Left hindlimb (tissue), 1 donor: ENCODE data around the gene IRF7.
"Not testable (repeated sequence)": the region's sequence is repeated elsewhere in the genome, so short reads cannot be mapped to it uniquely, and the experiment has no call there.

Experiments
- DNase-seq: peaks from one replicate; pipeline ENCODE4 v3.0.0-alpha.2; 2018

Gene IRF7

GRCh38 chr11:615504-616319 is at the start of gene IRF7:
Gene IRF7, minus strand, starts transcription at chr11:615950. Its CDS starts 586 bp downstream, at chr11:615364.
- DNase-seq: peak; percentile 96

- no peak for DNase-seq
Observed at GRCh38 chr11:665062-665703, 49.4 kb upstream of the IRF7 start.

- DNase-seq: peak; percentile 65
Observed at GRCh38 chr11:662689-663274, 47.0 kb upstream of the IRF7 start.

- DNase-seq: no peak
Observed at GRCh38 chr11:660681-661444, 45.1 kb upstream of the IRF7 start.

- no peak for DNase-seq
Observed at GRCh38 chr11:660281-660680, 44.5 kb upstream of the IRF7 start.

- no peak for DNase-seq
Observed at GRCh38 chr11:659532-660085, 43.9 kb upstream of the IRF7 start.

GRCh38 chr11:657691-658126 is 42.0 kb upstream of the IRF7 start:
- no peak for DNase-seq

- DNase-seq: no peak
Observed at GRCh38 chr11:656866-657265, 41.1 kb upstream of the IRF7 start.

- no peak for DNase-seq
Observed at GRCh38 chr11:656426-656825, 40.7 kb upstream of the IRF7 start.

- DNase-seq: no peak
Observed at GRCh38 chr11:655036-655726, 39.4 kb upstream of the IRF7 start.

- not testable (repeated sequence) for DNase-seq
Observed at GRCh38 chr11:654444-654843, 38.7 kb upstream of the IRF7 start.

- DNase-seq: no peak
Observed at GRCh38 chr11:653837-654236, 38.1 kb upstream of the IRF7 start.

GRCh38 chr11:653136-653535 is 37.4 kb upstream of the IRF7 start:
- not testable (repeated sequence) for DNase-seq

GRCh38 chr11:650482-650881 is 34.7 kb upstream of the IRF7 start:
- no peak for DNase-seq

- DNase-seq: not testable (repeated sequence)
Observed at GRCh38 chr11:647672-648158, 32.0 kb upstream of the IRF7 start.

GRCh38 chr11:646214-646613 is 30.5 kb upstream of the IRF7 start:
- DNase-seq: no peak

GRCh38 chr11:645536-645935 is 29.8 kb upstream of the IRF7 start:
- no peak for DNase-seq

GRCh38 chr11:643849-644738 is 28.3 kb upstream of the IRF7 start:
- no peak for DNase-seq

GRCh38 chr11:643366-643765 is 27.6 kb upstream of the IRF7 start:
- no peak for DNase-seq

- DNase-seq: no peak
Observed at GRCh38 chr11:641806-642370, 26.1 kb upstream of the IRF7 start.
